HCT116 (cell line): ENCODE measurements around the gene DNAJC1.

Experiments
- ATF3 ChIP-seq: IDR thresholded peaks from 2 replicates; pipeline ENCODE4 v1.6.1; 2012
- CEBPB ChIP-seq: IDR thresholded peaks from 2 replicates; pipeline ENCODE4 v1.6.1; 2012; ENCODE audit warnings: low read depth
- CTCF ChIP-seq, 3 experiments: fragments of 200-600 bp in 1 of 3; sonication (generic) in 1 of 3; IDR thresholded peaks in 2 of 3; conservative IDR thresholded peaks in 1 of 3; 2 replicates each; pipeline ENCODE4 v1.5.1; 2012 to 2017; ENCODE audit warnings: low read depth in 2 of 3, low read length in 2 of 3, antibody characterized with exemption in 1 of 3, borderline replicate concordance in 1 of 3, control low read depth in 1 of 3, mild to moderate bottlenecking in 1 of 3, mixed read lengths in 1 of 3, mixed run types in 1 of 3, moderate library complexity in 1 of 3; ENCODE audit not compliant: insufficient read depth in 1 of 3
- EGR1 ChIP-seq: IDR thresholded peaks from 2 replicates; pipeline ENCODE4 v1.6.1; 2012; ENCODE audit warnings: low read depth
- EZH2 ChIP-seq: fragments of 200-600 bp; sonication (generic); IDR thresholded peaks from 2 replicates; pipeline ENCODE4 v1.6.1; 2017; ENCODE audit warnings: antibody characterized with exemption, mixed run types
- EZH2phosphoT487 ChIP-seq: fragments of 200-600 bp; IDR thresholded peaks from 2 replicates; pipeline ENCODE4 v1.6.1; 2018; ENCODE audit warnings: antibody characterized with exemption, borderline replicate concordance
- POLR2A ChIP-seq: IDR thresholded peaks from 2 replicates; pipeline ENCODE4 v1.7.0; 2011; ENCODE audit warnings: borderline replicate concordance; ENCODE audit not compliant: insufficient read depth, insufficient read length; ENCODE audit errors: extremely low read depth
- POLR2AphosphoS5 ChIP-seq: IDR thresholded peaks from 2 replicates; pipeline ENCODE4 v1.6.1; 2011; ENCODE audit warnings: mild to moderate bottlenecking, low read depth, low read length, moderate library complexity
- RAD21 ChIP-seq: IDR thresholded peaks from 2 replicates; pipeline ENCODE4 v1.6.1; 2012; ENCODE audit warnings: low read depth, mild to moderate bottlenecking
- SP1 ChIP-seq: IDR thresholded peaks from 2 replicates; pipeline ENCODE4 v1.6.1; 2012; ENCODE audit warnings: low read depth
- YY1 ChIP-seq: IDR thresholded peaks from 2 replicates; pipeline ENCODE4 v1.6.1; 2011; ENCODE audit warnings: low read length, low read depth, moderate library complexity, mild to moderate bottlenecking; ENCODE audit not compliant: insufficient replicate concordance; ENCODE audit errors: extremely low read depth
- ZBTB33 ChIP-seq: IDR thresholded peaks from 2 replicates; pipeline ENCODE4 v1.6.1; 2011; ENCODE audit warnings: mild to moderate bottlenecking, low read length, moderate library complexity; ENCODE audit not compliant: insufficient replicate concordance; ENCODE audit errors: extremely low read depth

GRCh38 chr10:21962358-21962757 is 41.2 kb downstream of the DNAJC1 start:
- TF ChIP-seq POLR2AphosphoS5 (no peak), CTCF (IDR thresholded peaks at IDR 0.05 in 2 of 3, conservative IDR thresholded peaks at IDR 0.05 in 1 of 3; ENCODE audit: borderline replicate concordance in 1 of 3, insufficient read depth in 1 of 3, low read depth in 2 of 3, low read length in 2 of 3) (no peak), EGR1 (no peak), POLR2A (no peak), ZBTB33 (no peak), EZH2 (no peak), CEBPB (no peak), RAD21 (no peak), EZH2phosphoT487 (no peak), YY1 (no peak), ATF3 (no peak), SP1 (no peak)
